ENCODE measurements around the gene RETREG1.

The RETREG1 gene

DNA sequence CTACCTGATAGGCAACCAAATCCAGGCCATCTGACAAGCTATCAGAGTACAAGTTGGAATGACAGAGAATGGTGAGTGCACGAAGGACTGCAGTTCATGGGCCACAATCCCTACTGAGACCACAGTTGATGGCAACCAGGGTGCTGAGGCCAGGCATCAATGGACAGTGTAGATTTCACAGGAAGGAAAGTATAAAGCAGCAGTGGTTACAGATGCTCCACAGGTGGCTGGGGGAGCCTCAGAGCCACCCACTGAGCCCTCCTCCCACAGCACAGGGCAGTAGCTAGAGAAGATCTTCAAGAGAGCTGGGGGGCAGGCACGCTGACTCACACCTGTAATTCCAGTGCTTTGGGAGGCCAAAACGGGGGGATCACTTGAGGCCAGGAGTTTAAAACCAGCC, 49.4 kb downstream of the RETREG1 start:
- no peak overlapping the region for H3K4me3 ChIP-seq (ENCODE audit: low read depth, low read length)
- TF ChIP-seq, protein P1, sequence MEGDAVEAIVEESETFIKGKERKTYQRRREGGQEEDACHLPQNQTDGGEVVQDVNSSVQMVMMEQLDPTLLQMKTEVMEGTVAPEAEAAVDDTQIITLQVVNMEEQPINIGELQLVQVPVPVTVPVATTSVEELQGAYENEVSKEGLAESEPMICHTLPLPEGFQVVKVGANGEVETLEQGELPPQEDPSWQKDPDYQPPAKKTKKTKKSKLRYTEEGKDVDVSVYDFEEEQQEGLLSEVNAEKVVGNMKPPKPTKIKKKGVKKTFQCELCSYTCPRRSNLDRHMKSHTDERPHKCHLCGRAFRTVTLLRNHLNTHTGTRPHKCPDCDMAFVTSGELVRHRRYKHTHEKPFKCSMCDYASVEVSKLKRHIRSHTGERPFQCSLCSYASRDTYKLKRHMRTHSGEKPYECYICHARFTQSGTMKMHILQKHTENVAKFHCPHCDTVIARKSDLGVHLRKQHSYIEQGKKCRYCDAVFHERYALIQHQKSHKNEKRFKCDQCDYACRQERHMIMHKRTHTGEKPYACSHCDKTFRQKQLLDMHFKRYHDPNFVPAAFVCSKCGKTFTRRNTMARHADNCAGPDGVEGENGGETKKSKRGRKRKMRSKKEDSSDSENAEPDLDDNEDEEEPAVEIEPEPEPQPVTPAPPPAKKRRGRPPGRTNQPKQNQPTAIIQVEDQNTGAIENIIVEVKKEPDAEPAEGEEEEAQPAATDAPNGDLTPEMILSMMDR (IDR thresholded peaks at IDR 0.05; ENCODE audit: borderline replicate concordance, insufficient read depth, low read depth, low read length), result no peak

DNA sequence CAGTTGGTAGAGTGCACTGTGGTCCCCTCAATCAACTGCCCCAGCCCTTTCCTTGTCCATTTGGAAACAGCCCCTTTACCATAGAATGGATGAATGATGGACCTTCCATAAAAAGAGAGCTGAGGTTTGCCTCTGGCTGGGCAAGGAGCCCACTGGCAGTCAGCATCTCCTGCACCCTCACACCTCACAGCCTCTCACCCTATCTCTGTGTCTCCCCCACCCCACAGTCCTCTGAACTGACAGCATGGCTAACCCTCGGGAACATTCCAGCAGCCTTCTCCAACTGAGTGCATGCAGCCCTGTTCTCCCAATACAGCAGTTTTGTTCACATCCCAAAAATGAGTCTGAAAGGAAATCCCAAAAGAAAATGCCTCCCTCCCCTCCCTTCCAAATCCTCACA, 51.7 kb downstream of the RETREG1 start:
- TF ChIP-seq, protein P1 (IDR thresholded peaks at IDR 0.05; ENCODE audit: borderline replicate concordance, insufficient read depth, low read depth, low read length), result no peak
- no peak overlapping the region for H3K4me3 ChIP-seq (ENCODE audit: low read depth, low read length)

DNA sequence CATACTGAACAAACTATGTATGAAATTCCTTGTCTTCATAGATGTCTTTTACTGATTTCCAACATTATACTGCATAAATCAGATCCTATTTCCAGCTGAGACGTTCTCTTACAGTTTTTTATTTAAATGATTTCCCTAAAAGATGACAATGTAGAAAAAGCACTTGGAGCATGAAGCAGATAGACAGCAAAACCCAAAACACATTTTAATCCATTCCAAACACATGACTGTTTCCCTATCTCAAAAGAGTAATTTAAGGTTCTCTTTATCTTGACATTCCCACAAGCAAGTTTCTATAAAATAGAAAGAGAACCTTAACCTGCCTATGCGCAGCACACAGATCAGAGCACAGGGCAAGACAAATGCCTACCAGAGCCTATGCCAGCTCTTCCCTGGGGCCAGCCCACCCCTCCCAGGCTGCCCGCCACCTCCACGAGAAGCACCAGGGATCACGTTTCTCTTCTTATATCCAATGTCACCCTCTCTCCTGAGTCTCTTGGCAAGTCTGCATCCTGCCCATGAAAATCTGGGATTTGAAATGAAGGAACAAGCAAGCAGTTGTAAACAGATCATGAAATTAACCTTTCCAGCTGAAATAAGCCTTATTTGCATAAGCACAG, 52.4 kb downstream of the RETREG1 start:
- no peak overlapping the region for H3K4me3 ChIP-seq (ENCODE audit: low read depth, low read length)
- TF ChIP-seq, protein P1 (IDR thresholded peaks at IDR 0.05; ENCODE audit: borderline replicate concordance, insufficient read depth, low read depth, low read length), result no peak

DNA sequence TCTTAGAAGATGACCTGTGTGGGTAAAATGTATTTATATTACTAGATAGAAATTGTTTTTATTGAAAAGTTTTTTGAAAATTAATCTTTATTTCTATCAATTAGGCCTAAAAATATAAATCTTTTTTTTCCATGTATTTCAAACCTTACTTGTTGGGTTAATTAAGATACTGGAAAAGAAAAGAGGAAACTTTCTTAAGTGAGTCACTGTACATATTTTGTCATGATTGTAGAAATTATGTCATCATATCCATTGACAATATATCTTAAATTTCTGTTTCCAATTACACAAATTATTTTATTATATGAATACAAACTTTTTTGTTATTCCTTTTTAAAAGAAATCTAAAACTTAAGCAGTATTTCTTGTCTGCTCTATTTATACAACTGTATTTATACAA, 53.1 kb downstream of the RETREG1 start:
- H3K4me3 ChIP-seq (ENCODE audit: low read depth, low read length), result no peak overlapping the region
- TF ChIP-seq, protein P1 (IDR thresholded peaks at IDR 0.05; ENCODE audit: borderline replicate concordance, insufficient read depth, low read depth, low read length), result no peak

DNA sequence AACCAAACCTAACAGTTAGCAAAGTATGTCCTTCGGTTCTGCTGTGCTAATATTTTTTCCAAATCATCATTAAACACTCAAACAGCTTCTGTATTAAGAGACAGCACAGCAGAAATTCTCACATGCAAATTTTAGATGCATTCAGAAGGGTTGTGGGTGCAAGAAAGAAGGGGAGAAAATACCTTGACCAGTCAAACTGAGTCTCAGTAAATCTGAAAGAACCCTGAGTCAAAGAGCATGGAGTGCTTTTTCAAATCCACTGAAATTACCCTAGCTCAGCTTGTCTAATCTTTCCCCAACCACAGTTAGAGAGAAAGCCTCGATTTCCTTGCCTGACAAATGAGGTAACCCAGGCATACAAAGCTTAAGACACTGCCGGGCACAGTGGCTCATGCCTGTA, 55.1 kb downstream of the RETREG1 start:
- H3K4me3 ChIP-seq (ENCODE audit: low read depth, low read length), result no peak overlapping the region
- TF ChIP-seq, protein P1 (IDR thresholded peaks at IDR 0.05; ENCODE audit: borderline replicate concordance, insufficient read depth, low read depth, low read length), result no peak

DNA sequence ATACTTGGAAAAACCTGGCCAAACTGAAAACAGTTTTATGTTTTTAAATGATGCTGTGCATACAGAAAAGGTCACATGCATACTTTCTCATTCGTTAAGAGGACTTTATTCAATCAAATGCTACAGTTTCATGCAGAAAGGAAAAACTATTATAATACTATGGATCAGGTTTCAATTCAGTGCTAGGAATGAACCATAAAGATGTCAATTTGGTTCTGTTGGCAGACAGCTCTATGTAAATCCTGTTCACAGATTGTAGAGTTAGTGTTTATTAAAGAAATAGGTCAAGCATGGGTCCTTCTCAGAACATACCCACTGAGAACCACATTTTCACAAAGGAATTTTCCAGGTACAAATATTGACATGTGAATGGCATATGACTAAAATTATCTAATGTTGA, 57.1 kb downstream of the RETREG1 start:
- H3K4me3 ChIP-seq (ENCODE audit: low read depth, low read length), result no peak overlapping the region
- TF ChIP-seq, protein P1 (IDR thresholded peaks at IDR 0.05; ENCODE audit: borderline replicate concordance, insufficient read depth, low read depth, low read length), result no peak

DNA sequence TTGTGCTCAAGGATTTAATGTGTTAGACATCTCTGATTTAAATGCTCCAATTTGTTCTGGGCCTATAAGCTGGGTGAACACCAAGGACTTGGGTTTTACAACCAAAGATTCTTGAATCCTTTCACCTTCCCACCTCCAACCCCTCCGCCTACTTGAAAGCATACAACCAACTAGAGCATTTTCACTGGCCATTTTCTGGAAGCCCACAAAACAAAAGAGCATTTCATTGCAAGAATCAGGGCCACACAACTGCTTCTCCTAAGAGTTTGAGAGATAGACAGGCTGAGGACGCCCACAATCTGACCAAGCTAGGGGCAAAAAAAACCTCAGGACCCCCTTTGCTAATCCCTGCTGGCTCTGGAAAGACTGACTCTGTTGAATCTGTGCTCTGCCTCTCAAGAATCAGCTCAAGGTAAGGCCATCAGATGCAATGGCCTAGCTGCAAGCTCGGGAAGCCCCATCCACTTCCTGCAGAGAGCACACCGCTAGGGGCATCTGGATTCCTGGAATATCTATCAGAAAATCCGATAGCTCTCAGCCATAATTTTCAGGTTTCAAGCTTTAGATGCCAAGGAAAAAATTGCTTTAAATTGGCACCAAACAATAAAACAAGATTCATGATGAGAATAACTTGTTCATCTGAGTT, 57.7 kb downstream of the RETREG1 start:
- TF ChIP-seq, protein P1 (IDR thresholded peaks at IDR 0.05; ENCODE audit: borderline replicate concordance, insufficient read depth, low read depth, low read length), result no peak
- H3K4me3 ChIP-seq (ENCODE audit: low read depth, low read length), result no peak overlapping the region
